GM19240 (cell line): ENCODE measurements around the gene TNRC6C.
"Not testable (repeated sequence)": the region's sequence is repeated elsewhere in the genome, so short reads cannot be mapped to it uniquely, and the experiment has no call there.

ENCODE experiments used
- DNase-seq: peaks from one replicate; pipeline ENCODE4 v3.0.0; 2011; ENCODE audit warnings: low spot score; ENCODE audit not compliant: insufficient read length

The TNRC6C gene

DNA sequence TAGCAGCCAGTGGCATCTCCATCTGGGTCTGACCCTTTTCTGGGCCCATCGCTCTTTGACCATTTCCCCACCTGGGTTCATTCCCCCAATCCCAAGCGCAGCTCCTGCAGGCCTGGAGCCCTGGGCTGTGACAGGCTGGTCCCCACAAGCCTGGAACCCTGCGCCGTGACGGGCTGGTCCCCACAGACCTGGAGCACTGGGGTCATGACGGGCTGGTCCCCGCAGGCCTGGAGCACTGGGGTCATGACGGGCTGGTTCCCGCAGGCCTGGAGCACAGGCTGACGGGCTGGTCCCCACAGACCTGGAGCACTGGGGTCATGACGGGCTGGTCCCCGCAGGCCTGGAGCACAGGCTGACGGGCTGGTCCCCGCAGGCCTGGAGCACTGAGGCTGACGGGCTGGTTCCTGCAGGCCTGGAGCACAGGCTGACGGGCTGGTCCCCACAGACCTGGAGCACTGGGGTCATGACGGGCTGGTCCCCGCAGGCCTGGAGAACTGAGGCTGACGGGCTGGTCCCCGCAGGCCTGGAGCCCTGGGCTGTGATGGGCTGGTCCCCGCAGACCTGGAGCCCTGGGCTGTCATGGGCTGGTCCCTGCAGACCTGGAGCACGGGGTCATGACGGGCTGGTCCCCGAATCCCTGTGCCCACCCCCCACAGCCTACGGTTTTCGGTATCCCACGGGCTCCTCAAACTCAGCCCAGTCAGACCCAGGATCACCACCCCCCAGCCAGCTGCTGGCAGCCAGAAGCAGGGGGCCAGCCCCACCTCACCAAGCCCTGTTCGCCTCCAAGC, 153.4 kb downstream of the TNRC6C start:
- DNase-seq, result no peak

GRCh38 chr17:78112518-78113471, 154.3 kb downstream of the TNRC6C start:
- peak; percentile 94 for DNase-seq

GRCh38 chr17:78113804-78114785, 155.6 kb downstream of the TNRC6C start:
- no peak for DNase-seq

- no peak for DNase-seq
These were observed 156.6 kb downstream of the TNRC6C start for GRCh38 chr17:78114831-78115723.

DNA sequence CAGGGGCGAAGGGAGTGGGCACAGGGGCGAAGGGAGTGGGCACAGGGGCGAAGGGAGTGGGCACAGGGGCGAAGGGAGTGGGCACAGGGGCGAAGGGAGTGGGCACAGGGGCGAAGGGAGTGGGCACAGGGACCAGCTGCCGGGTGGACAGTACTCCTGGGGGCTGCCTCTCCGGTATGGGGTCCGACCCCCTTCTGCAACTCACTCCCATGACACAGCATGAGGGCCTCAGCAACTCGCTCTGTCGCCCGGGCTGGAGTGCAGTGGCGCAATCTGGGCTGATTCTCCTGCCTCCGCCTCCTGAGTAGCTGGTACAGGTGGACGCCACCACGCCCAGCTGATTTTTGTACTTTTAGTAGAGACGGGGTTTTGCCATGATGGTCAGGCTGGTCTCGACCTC, 157.3 kb downstream of the TNRC6C start:
- DNase-seq, result not testable (repeated sequence)

GRCh38 chr17:78116411-78116810, 157.9 kb downstream of the TNRC6C start:
- DNase-seq, result no peak

DNA sequence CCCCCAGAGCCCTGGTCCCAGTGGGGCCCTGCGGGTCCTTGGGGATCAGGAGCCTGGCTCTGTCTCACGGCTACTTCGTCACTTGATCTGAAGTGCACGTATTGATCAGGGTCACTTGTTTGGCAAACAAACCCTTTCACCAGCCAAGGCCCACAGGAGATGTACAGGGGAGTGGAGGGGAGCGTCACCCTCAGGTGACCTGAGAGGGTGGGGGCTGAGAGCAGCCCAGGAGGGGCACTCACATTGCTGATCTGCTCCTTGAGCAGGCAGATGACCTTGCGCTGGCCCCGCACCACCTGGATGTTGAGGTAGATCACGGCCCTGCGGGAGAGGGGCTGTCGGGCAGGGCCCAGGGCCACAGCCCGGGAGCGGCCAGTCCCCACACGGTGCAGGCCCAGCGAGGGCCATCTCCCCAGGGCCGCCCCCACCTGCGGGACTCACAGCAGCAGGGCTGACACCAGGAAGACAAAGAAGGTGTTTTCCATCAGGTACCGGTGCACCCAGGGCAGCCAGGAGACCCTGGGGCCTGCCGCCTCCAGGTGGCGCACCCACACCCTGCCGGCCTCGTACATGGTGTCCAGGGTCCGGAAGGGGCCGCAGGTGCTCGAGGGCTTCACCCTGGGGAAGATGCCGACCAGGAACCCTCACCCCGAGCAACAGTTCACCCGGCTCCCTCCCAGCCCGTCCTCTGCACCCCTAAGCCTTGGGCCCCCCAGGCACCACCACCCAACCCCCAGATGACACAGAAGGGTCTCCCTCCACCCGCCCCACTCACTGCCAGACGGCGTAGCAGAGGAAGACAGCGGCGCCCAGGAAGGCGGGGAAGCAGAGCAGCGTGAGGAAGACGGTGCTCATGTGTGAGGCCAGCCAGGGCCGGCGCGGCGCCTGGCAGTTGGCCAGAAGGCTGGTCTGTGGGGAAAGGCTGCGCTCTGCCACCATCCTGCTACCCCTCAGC, 158.8 kb downstream of the TNRC6C start:
- DNase-seq, result no peak

- no peak for DNase-seq
These were observed 160.3 kb downstream of the TNRC6C start for GRCh38 chr17:78118801-78119241.

- DNase-seq, result no peak
These were observed 162.0 kb downstream of the TNRC6C start for GRCh38 chr17:78120537-78120936.

DNA sequence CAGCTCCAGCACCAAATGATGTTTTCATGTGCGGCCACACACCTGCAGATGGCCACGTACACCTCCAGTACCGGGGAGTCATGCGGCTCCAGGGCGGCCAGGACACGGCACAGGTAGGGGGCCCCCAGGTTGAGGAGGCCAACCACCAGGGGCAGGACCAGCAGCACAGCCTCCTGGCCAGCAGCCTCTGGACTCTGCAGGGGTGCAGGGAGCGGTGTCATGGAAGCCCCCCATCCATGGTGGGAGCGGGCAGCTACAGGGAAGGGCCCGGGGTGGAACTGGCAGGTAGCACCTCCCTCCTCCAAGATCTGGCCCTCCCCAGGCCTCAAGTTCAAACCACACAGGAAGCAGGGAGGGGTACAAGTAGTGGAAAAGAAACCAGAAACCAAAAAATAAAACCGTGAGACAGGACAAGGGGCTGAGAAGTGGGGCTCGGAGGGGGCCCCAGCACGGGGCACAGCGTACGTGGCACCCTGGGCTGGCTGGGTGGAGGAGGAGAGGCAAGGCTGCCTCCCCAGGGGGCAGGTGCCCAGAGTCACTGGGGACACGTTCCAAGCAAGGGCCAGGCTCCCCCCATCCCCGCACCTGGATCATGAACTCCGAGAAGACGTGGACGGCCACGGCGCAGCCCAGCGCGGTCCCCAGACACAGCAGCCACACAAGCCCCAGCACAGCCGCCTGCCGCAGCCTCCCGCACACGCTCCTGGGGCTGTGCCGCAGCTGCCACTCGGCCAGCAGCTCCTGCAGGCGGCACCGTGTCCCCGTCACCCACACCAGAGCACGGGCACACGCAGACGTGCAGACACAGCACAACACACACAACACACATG, 162.7 kb downstream of the TNRC6C start:
- DNase-seq, result no peak

DNA sequence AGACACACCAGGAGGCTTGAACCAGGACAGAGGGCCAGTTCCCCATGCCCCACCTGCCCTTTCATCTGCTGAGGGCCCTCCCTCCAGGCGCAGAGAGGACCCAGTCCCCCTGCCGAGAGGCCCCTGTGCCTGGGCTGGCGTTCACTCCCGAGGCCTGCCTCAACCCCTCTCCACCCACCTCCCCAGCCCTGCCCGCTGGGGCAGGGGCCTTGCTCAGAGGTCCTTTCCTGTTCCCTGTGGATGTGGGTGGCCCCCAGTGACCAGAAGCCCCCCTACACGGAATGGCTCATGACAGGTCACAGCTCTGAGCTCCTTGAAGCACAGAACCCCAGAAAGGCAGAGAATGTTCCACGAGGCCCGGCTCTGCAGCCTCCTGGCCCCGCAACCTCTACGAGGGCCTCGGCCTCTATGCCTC, 163.3 kb downstream of the TNRC6C start:
- DNase-seq, result no peak

GRCh38 chr17:78122216-78122930, 163.9 kb downstream of the TNRC6C start:
- no peak for DNase-seq

DNA sequence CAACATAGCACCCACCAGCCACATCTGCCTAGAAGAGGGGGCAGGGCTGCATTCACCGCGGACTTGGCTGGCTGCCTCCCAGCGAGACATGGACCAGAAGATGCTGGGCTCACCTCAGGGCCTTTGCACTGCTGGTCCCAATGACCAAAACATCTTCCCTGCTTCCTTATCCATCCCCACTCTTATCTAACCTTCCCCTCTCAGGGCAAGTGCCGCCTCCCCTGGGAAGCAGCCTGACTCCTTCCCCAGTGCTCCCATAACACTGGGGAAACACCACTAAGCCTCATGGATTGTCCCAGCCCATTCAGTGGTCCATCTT, 164.4 kb downstream of the TNRC6C start:
- DNase-seq, result no peak

- no peak for DNase-seq
These were observed 164.9 kb downstream of the TNRC6C start for GRCh38 chr17:78123258-78123929.

- DNase-seq, result peak; percentile 62
These were observed 165.8 kb downstream of the TNRC6C start for GRCh38 chr17:78124081-78124835.

- no peak for DNase-seq
These were observed 166.3 kb downstream of the TNRC6C start for GRCh38 chr17:78124836-78125137.
